Gastroesophageal sphincter (tissue), 3 donors: ENCODE measurements around the gene RAB3C.

Experiments used
- CTCF ChIP-seq, 4 experiments: fragments of 200-600 bp in 2 of 4; fragments of 450-650 bp in 2 of 4; sonication (generic) in 1 of 4; IDR thresholded peaks; one replicate each; pipeline ENCODE4 v1.5.1; 2017 to 2019; ENCODE audit warnings: antibody characterized with exemption in 4 of 4, mild to moderate bottlenecking in 2 of 4, moderate library complexity in 2 of 4
- POLR2A ChIP-seq, 2 donors: fragments of 450-650 bp; IDR thresholded peaks; one replicate each; pipeline ENCODE4 v1.6.1; 2017; ENCODE audit warnings: antibody characterized with exemption in 2 of 2, mild to moderate bottlenecking in 2 of 2, moderate library complexity in 1 of 2
- POLR2AphosphoS5 ChIP-seq: sonication (generic); formaldehyde crosslinking; IDR thresholded peaks from one replicate; pipeline ENCODE4 v1.6.1; 2017; ENCODE audit warnings: antibody characterized with exemption

- TF ChIP-seq CTCF (IDR thresholded peaks at IDR 0.05): no peak
- TF ChIP-seq POLR2A (IDR thresholded peaks at IDR 0.05): no peak
- no peak for TF ChIP-seq POLR2AphosphoS5
These were observed 66.8 kb downstream of the RAB3C start for GRCh38 chr5:58649716-58650115.
